Keratinocyte (primary cell): ENCODE data around the gene NCAM2. TPM values are rescaled to one million over a fixed set of nuclear protein-coding genes. Genes with fewer than 3 reads are reported as not detected.

Experiments
- DNase-seq: peaks from one replicate; pipeline ENCODE4 v3.0.0-alpha.2; 2011; ENCODE audit warnings: low read depth, missing footprints, low spot score
- FAIRE-seq: peaks from 2 replicates; lab custom pipeline; 2011; peaks lifted over from hg19 to GRCh38; lab: Jason Lieb, UNC
- H2AFZ ChIP-seq: 2 replicates; pipeline ENCODE4 v1.6.0; 2012; ENCODE audit warnings: low read length, control low read depth, inconsistent platforms; ENCODE audit not compliant: control insufficient read depth
- H3K27ac ChIP-seq: 2 replicates; pipeline ENCODE4 v1.5.1; 2011; ENCODE audit warnings: low read length; ENCODE audit not compliant: control insufficient read depth, insufficient read depth
- H3K27me3 ChIP-seq: 3 replicates; pipeline ENCODE4 v1.6.0; 2011; ENCODE audit warnings: low read length; ENCODE audit not compliant: control insufficient read depth, insufficient read depth; ENCODE audit errors: extremely low read depth
- H3K36me3 ChIP-seq, 2 experiments: 2 replicates in 1 of 2; 3 replicates in 1 of 2; pipeline ENCODE4 v1.5.1; 2011; ENCODE audit warnings: low read length in 2 of 2, mild to moderate bottlenecking in 1 of 2; ENCODE audit not compliant: control insufficient read depth in 2 of 2, insufficient read depth in 2 of 2; ENCODE audit errors: extremely low read depth in 1 of 2
- H3K4me1 ChIP-seq: 3 replicates; pipeline ENCODE4 v1.5.1; 2011; ENCODE audit warnings: low read length; ENCODE audit not compliant: control insufficient read depth, insufficient read depth; ENCODE audit errors: extremely low read depth
- H3K4me2 ChIP-seq: 3 replicates; pipeline ENCODE4 v1.6.0; 2011; ENCODE audit warnings: low read depth, low read length; ENCODE audit not compliant: control insufficient read depth, insufficient read depth; ENCODE audit errors: extremely low read depth
- H3K4me3 ChIP-seq, 3 experiments: fragments of 200-600 bp in 1 of 3; sonication (generic) in 1 of 3; 2 replicates in 2 of 3; 3 replicates in 1 of 3; pipeline ENCODE4 v1.5.1; 2011 to 2016; ENCODE audit warnings: low read length in 3 of 3, mild to moderate bottlenecking in 3 of 3, control low read depth in 2 of 3, inconsistent platforms in 1 of 3, low read depth in 1 of 3, mixed read lengths in 1 of 3, mixed run types in 1 of 3, moderate library complexity in 1 of 3; ENCODE audit not compliant: control insufficient read depth in 2 of 3, insufficient read depth in 2 of 3; ENCODE audit errors: extremely low read depth in 1 of 3
- H3K79me2 ChIP-seq: 2 replicates; pipeline ENCODE4 v1.6.0; 2012; ENCODE audit warnings: low read length; ENCODE audit not compliant: control insufficient read depth, insufficient read depth
- H3K9ac ChIP-seq: 3 replicates; pipeline ENCODE4 v1.6.0; 2011; ENCODE audit warnings: low read length; ENCODE audit not compliant: control insufficient read depth, insufficient read depth; ENCODE audit errors: extremely low read depth
- H3K9me1 ChIP-seq: 3 replicates; pipeline ENCODE4 v1.6.0; 2011; ENCODE audit warnings: low read length; ENCODE audit not compliant: control insufficient read depth, insufficient read depth; ENCODE audit errors: extremely low read depth
- H3K9me3 ChIP-seq: 2 replicates; pipeline ENCODE4 v1.5.1; 2012; ENCODE audit warnings: low read depth, low read length; ENCODE audit not compliant: control insufficient read depth
- H4K20me1 ChIP-seq: 3 replicates; pipeline ENCODE4 v1.6.0; 2011; ENCODE audit warnings: low read length; ENCODE audit not compliant: control insufficient read depth, insufficient read depth; ENCODE audit errors: extremely low read depth
- EZH2 ChIP-seq: IDR thresholded peaks from one replicate; pipeline ENCODE4 v1.6.1; 2012; ENCODE audit warnings: inconsistent platforms, mild to moderate bottlenecking, low read length, moderate library complexity
- dilution Hi-C: fragments of 300-500 bp; cut with MboI; formaldehyde crosslinking; loops from one replicate; pipeline ENCODE4 v1.7.0; 2020; ENCODE audit warnings: low sequenced_read_pairs; ENCODE audit not compliant: extremely low pct_ligation_motif_present
- polyA plus RNA-seq, 5 experiments: library from polyadenylated mRNA; depleted of rRNA in 3 of 5; stranded (reverse) in 3 of 5; stranded (forward) in 1 of 5; unstranded in 1 of 5; fragments of >200 nt; gene quantifications; 1 replicate in 1 of 5; 2 replicates in 3 of 5; 3 replicates in 1 of 5; pipeline versions ENCODE4 v1.2.1 to v1.2.3, GENCODE V29; 2011 to 2012; ENCODE audit warnings: missing spikeins in 2 of 5, low read depth in 1 of 5, low replicate concordance in 1 of 5
- TF ChIP-seq, protein P1 (sequence below), 3 experiments: IDR thresholded peaks in 1 of 3; conservative IDR thresholded peaks in 1 of 3; optimal IDR thresholded peaks in 1 of 3; 2 replicates in 2 of 3; 3 replicates in 1 of 3; pipeline versions ENCODE3 to v1.5.1; 2011; ENCODE audit warnings: low read length in 3 of 3, mild to moderate bottlenecking in 3 of 3, moderate library complexity in 2 of 3, control low read depth in 1 of 3, inconsistent platforms in 1 of 3; ENCODE audit not compliant: insufficient read depth in 2 of 3; ENCODE audit errors: extremely low read depth in 1 of 3

The NCAM2 gene
- polyA plus RNA-seq, 1 donor (not counting 4 experiments of a cell fraction or from before 2014, with no cell fraction given) = 0.16 TPM

DNA sequence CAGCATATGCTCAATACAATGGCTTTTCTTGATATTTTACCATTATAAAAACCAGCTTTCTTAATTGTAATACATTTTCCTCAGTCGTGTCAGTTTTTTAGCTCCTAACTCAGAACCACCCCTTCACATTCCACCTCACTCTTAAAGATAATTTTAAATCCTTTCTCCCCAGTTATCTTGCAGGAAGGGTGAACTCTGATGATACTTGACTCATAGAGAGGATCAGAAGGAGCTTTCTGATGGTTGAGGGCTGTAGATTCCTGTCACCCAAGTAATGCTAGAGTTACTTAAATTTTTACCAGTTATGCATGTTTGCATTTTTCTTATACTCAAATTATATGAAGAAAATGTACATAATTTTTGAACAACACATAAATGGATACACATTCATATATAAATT lies 233.7 kb downstream of the NCAM2 start:
- no peaks in the 10 kb centered on the region for H4K20me1 ChIP-seq
- no peaks in the 10 kb centered on the region for H3K4me1 ChIP-seq
- H3K4me2 ChIP-seq = no peak overlapping the region
- no peak overlapping the region for H2AFZ ChIP-seq
- H3K27ac ChIP-seq = no peak overlapping the region
- H3K36me3 ChIP-seq = no peaks in the 10 kb centered on the region
- no peaks in the 10 kb centered on the region for H3K9me1 ChIP-seq
- H3K27me3 ChIP-seq = no peaks in the 10 kb centered on the region
- no peak overlapping the region for H3K4me3 ChIP-seq
- TF ChIP-seq, protein P1, sequence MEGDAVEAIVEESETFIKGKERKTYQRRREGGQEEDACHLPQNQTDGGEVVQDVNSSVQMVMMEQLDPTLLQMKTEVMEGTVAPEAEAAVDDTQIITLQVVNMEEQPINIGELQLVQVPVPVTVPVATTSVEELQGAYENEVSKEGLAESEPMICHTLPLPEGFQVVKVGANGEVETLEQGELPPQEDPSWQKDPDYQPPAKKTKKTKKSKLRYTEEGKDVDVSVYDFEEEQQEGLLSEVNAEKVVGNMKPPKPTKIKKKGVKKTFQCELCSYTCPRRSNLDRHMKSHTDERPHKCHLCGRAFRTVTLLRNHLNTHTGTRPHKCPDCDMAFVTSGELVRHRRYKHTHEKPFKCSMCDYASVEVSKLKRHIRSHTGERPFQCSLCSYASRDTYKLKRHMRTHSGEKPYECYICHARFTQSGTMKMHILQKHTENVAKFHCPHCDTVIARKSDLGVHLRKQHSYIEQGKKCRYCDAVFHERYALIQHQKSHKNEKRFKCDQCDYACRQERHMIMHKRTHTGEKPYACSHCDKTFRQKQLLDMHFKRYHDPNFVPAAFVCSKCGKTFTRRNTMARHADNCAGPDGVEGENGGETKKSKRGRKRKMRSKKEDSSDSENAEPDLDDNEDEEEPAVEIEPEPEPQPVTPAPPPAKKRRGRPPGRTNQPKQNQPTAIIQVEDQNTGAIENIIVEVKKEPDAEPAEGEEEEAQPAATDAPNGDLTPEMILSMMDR (optimal IDR thresholded peaks at IDR 0.05 in 1 of 3, IDR thresholded peaks at IDR 0.05 in 1 of 3, conservative IDR thresholded peaks at IDR 0.05 in 1 of 3; ENCODE audit: extremely low read depth in 1 of 3, insufficient read depth in 2 of 3, low read length in 3 of 3) = no peak
- no peak for TF ChIP-seq EZH2
- DNase-seq (no peak), FAIRE-seq (no peak)
- H3K9ac ChIP-seq = no peak overlapping the region
- no peaks in the 10 kb centered on the region for H3K79me2 ChIP-seq
- dilution Hi-C loops = no loop called here
- H3K9me3 ChIP-seq = no peaks in the 10 kb centered on the region

DNA sequence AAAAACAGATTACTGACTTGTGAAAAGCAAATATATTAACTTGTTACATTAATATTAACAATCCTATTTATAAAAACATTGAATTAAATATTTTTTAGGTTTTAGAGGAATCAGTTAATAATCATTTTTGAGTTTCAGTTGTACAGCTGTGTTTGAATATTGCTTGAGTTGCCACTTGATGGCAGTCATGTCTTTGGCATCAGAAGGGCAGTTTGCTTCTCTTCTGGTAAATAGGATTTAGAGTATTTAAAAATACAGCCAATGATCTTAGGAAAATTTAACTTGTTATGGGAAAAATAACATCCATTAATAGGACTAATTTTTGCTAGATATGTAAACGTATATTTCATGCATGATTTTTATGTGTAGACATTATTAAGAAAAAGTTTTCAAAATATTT lies 234.1 kb downstream of the NCAM2 start:
- dilution Hi-C loops = no loop called here
- FAIRE-seq = no peak
- no peak overlapping the region for H3K4me2 ChIP-seq

More for the DNA sequence above, 234.1 kb downstream of the NCAM2 start:
- Histone ChIP-seq H3K4me3 (no peak overlapping the region), H3K36me3 (no peaks in the 10 kb centered on the region), H3K79me2 (no peaks in the 10 kb centered on the region), H3K27ac (no peak overlapping the region), H3K4me1 (no peaks in the 10 kb centered on the region), H4K20me1 (no peaks in the 10 kb centered on the region), H2AFZ (no peak overlapping the region), H3K9me3 (no peaks in the 10 kb centered on the region), H3K27me3 (no peaks in the 10 kb centered on the region), H3K9ac (no peak overlapping the region), H3K9me1 (no peaks in the 10 kb centered on the region)
- DNase-seq = no peak
- no peak for TF ChIP-seq EZH2
- TF ChIP-seq, protein P1 (optimal IDR thresholded peaks at IDR 0.05 in 1 of 3, IDR thresholded peaks at IDR 0.05 in 1 of 3, conservative IDR thresholded peaks at IDR 0.05 in 1 of 3; ENCODE audit: extremely low read depth in 1 of 3, insufficient read depth in 2 of 3, low read length in 3 of 3) = peak in 1 of 3 experiments; percentile 5
